H9 (cell line): ENCODE results near the gene CLEC2L. TPM values are rescaled to one million over a fixed set of nuclear protein-coding genes. Genes with fewer than 3 reads are reported as not detected.

Experiments used
- DNase-seq: peaks from one replicate; pipeline ENCODE4 v3.0.0-alpha.2; 2017
- H2AFZ ChIP-seq: one replicate; pipeline ENCODE4 v1.6.1; 2013; ENCODE audit warnings: mild to moderate bottlenecking, low read length, control low read depth, moderate library complexity
- H2AK5ac ChIP-seq: 2 replicates; pipeline ENCODE4 v1.6.1; 2013; ENCODE audit warnings: low read length, control low read depth, mixed read lengths; ENCODE audit not compliant: insufficient read length
- H2BK120ac ChIP-seq: one replicate; pipeline ENCODE4 v1.6.1; 2013; ENCODE audit warnings: low read depth, mild to moderate bottlenecking, low read length, control low read depth, inconsistent platforms; ENCODE audit not compliant: poor library complexity, severe bottlenecking
- H2BK12ac ChIP-seq: 2 replicates; pipeline ENCODE4 v1.6.1; 2013; ENCODE audit warnings: low read length, control low read depth, mixed read lengths, low read depth; ENCODE audit not compliant: insufficient read length
- H2BK15ac ChIP-seq: 2 replicates; pipeline ENCODE4 v1.6.1; 2013; ENCODE audit warnings: low read depth, low read length, control low read depth
- H2BK20ac ChIP-seq: one replicate; pipeline ENCODE4 v1.6.1; 2013; ENCODE audit warnings: low read depth, mild to moderate bottlenecking, low read length, control low read depth, inconsistent platforms; ENCODE audit not compliant: poor library complexity, severe bottlenecking
- H2BK5ac ChIP-seq: 2 replicates; pipeline ENCODE4 v1.6.1; 2013; ENCODE audit warnings: low read length, control low read depth, mixed read lengths; ENCODE audit not compliant: insufficient read length
- H3K14ac ChIP-seq: 2 replicates; pipeline ENCODE4 v1.6.1; 2013; ENCODE audit warnings: low read length, control low read depth; ENCODE audit not compliant: insufficient read depth
- H3K18ac ChIP-seq: 2 replicates; pipeline ENCODE4 v1.6.1; 2013; ENCODE audit warnings: low read depth, mild to moderate bottlenecking, mixed read lengths, low read length, control low read depth; ENCODE audit not compliant: insufficient read length
- H3K23ac ChIP-seq: 2 replicates; pipeline ENCODE4 v1.6.1; 2013; ENCODE audit warnings: low read length, control low read depth, mixed read lengths, low read depth; ENCODE audit not compliant: insufficient read length
- H3K23me2 ChIP-seq: 2 replicates; pipeline ENCODE4 v1.6.1; 2013; ENCODE audit warnings: low read depth, mild to moderate bottlenecking, mixed read lengths, low read length, control low read depth; ENCODE audit not compliant: insufficient read length, poor library complexity, severe bottlenecking
- H3K27ac ChIP-seq: 2 replicates; pipeline ENCODE4 v1.5.1; 2013; ENCODE audit warnings: low read length, control low read depth, mixed read lengths, low read depth; ENCODE audit not compliant: insufficient read length
- H3K27me3 ChIP-seq: 2 replicates; pipeline ENCODE4 v1.6.1; 2013; ENCODE audit warnings: low read length, control low read depth, inconsistent platforms; ENCODE audit not compliant: insufficient read depth
- H3K4ac ChIP-seq: 2 replicates; pipeline ENCODE4 v1.6.1; 2013; ENCODE audit warnings: low read depth, mild to moderate bottlenecking, control low read depth, inconsistent platforms, low read length, moderate library complexity
- H3K4me1 ChIP-seq: 2 replicates; pipeline ENCODE4 v1.6.1; 2013; ENCODE audit warnings: low read length, control low read depth, inconsistent platforms; ENCODE audit not compliant: insufficient read depth
- H3K4me2 ChIP-seq: 2 replicates; pipeline ENCODE4 v1.6.1; 2013; ENCODE audit warnings: low read length, control low read depth, mixed read lengths; ENCODE audit not compliant: insufficient read length, insufficient read depth
- H3K56ac ChIP-seq: 2 replicates; pipeline ENCODE4 v1.6.1; 2013; ENCODE audit warnings: low read depth, mild to moderate bottlenecking, mixed read lengths, low read length, control low read depth; ENCODE audit not compliant: insufficient read length
- H3K79me1 ChIP-seq: 2 replicates; pipeline ENCODE4 v1.6.1; 2013; ENCODE audit warnings: low read depth, mild to moderate bottlenecking, moderate library complexity, low read length, control low read depth, inconsistent platforms; ENCODE audit not compliant: insufficient read depth, poor library complexity, severe bottlenecking
- H3K79me2 ChIP-seq: 2 replicates; pipeline ENCODE4 v1.6.1; 2013; ENCODE audit warnings: low read length, control low read depth, inconsistent platforms; ENCODE audit not compliant: insufficient read depth
- H3K9ac ChIP-seq: 2 replicates; pipeline ENCODE4 v1.6.1; 2013; ENCODE audit warnings: low read length, control low read depth, mixed read lengths; ENCODE audit not compliant: insufficient read length; ENCODE audit errors: extremely low read depth
- H3K9me3 ChIP-seq: one replicate; pipeline ENCODE4 v1.6.1; 2013; ENCODE audit warnings: low read depth, low read length, inconsistent platforms; ENCODE audit not compliant: control insufficient read depth
- H3T11ph ChIP-seq: one replicate; pipeline ENCODE4 v1.6.1; 2013; ENCODE audit warnings: mild to moderate bottlenecking, low read length, control low read depth, inconsistent platforms
- H4K20me1 ChIP-seq: one replicate; pipeline ENCODE4 v1.6.1; 2013; ENCODE audit not compliant: control insufficient read depth, insufficient read length, insufficient read depth
- H4K5ac ChIP-seq: 2 replicates; pipeline ENCODE4 v1.6.1; 2013; ENCODE audit warnings: low read depth, mild to moderate bottlenecking, mixed read lengths, low read length, control low read depth; ENCODE audit not compliant: insufficient read length
- H4K8ac ChIP-seq: replicated peaks from 2 replicates; pipeline ENCODE4 v1.6.1; 2013; ENCODE audit warnings: low read length, control low read depth, mixed read lengths, low read depth; ENCODE audit not compliant: insufficient read length
- H4K91ac ChIP-seq: 2 replicates; pipeline ENCODE4 v1.6.1; 2013; ENCODE audit warnings: low read depth, mild to moderate bottlenecking, moderate library complexity, mixed read lengths, low read length, control low read depth; ENCODE audit not compliant: insufficient read length
- H3K27ac Mint-ChIP-seq, 3 experiments: 2 replicates in 2 of 3; 3 replicates in 1 of 3; pipeline ENCODE4 v1.8.0; 2020 to 2021; ENCODE audit warnings: mixed read lengths in 3 of 3, mild to moderate bottlenecking in 1 of 3, moderate library complexity in 1 of 3
- H3K27me3 Mint-ChIP-seq: 2 replicates; pipeline ENCODE4 v1.8.0; 2021; ENCODE audit warnings: low read depth, mild to moderate bottlenecking, moderate library complexity, mixed read lengths
- H3K36me3 Mint-ChIP-seq, 3 experiments: 2 replicates in 2 of 3; 3 replicates in 1 of 3; pipeline ENCODE4 v1.8.0; 2020 to 2021; ENCODE audit warnings: low read depth in 3 of 3, mixed read lengths in 3 of 3; ENCODE audit not compliant: insufficient read depth in 1 of 3
- H3K4me1 Mint-ChIP-seq, 2 experiments: 2 replicates each; pipeline ENCODE4 v1.8.0; 2020; ENCODE audit warnings: mixed read lengths in 2 of 2
- H3K4me3 Mint-ChIP-seq, 2 experiments: 2 replicates in 1 of 2; 3 replicates in 1 of 2; pipeline ENCODE4 v1.8.0; 2020 to 2021; ENCODE audit warnings: mild to moderate bottlenecking in 2 of 2, mixed read lengths in 2 of 2, moderate library complexity in 1 of 2
- H3K9me3 Mint-ChIP-seq, 2 experiments: 2 replicates in 1 of 2; 3 replicates in 1 of 2; pipeline ENCODE4 v1.8.0; 2020; ENCODE audit warnings: mild to moderate bottlenecking in 2 of 2, mixed read lengths in 2 of 2, moderate library complexity in 1 of 2
- WGBS: extraction: QIAGEN DNeasy Blood & Tissue Kit; methylation state at CpG from one replicate; pipeline ENCODE4 v1.1.7; 2013; ENCODE audit warnings: missing lambda C conversion rate, low lambda C conversion rate, mixed read lengths; ENCODE audit not compliant: insufficient read length; ENCODE audit errors: extremely low coverage; 5-methylcytosine and 5-hydroxymethylcytosine counted together
- total RNA-seq: library from RNA; stranded (reverse); gene quantifications from 2 replicates; pipeline ENCODE4 v1.2.1, GENCODE V29; 2021
- TF ChIP-seq, protein P1 (sequence below): fragments of 200-600 bp; sonication (generic); conservative IDR thresholded peaks from 3 replicates; pipeline ENCODE4 v1.8.0; 2021; ENCODE audit warnings: antibody characterized with exemption, mild to moderate bottlenecking

CLEC2L gene
- total RNA-seq, 1 experiment from 2014 or later = 0.74 TPM

DNA sequence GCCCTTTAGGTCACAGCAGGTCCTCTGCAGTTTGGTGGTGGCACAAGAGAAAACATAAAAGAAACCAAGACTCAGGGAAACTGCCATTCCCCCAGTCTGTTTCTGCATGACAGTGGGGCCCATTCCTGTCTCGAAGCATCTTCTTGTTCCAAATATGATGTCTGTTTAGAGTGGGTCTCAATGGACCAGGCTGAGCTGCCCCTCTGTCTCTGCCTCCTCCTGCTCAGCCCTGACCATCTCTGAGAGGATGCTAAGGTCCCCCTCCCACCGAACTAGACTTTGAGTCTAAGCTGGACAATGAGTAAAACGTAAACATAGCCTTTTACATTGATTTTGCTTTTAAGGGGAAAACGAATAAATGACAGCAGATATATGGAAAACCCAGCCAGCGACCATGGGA, 40.4 kb downstream of the CLEC2L start:
- Histone ChIP-seq H3K4me1 (no peaks in the 10 kb centered on the region), H3T11ph (no peak overlapping the region), H3K4me2 (no peak overlapping the region), H3K79me1 (no peaks in the 10 kb centered on the region), H2BK120ac (no peak overlapping the region), H2BK15ac (no peak overlapping the region), H3K27ac (no peak overlapping the region), H2BK12ac (no peak overlapping the region), H2BK20ac (no peak overlapping the region), H4K5ac (no peak overlapping the region), H3K79me2 (no peaks in the 10 kb centered on the region), H3K18ac (no peak overlapping the region), H4K91ac (no peak overlapping the region), H2AK5ac (no peak overlapping the region), H3K9ac (no peak overlapping the region), H3K9me3 (no peaks in the 10 kb centered on the region), H2BK5ac (no peak overlapping the region), H3K27me3 (no peaks in the 10 kb centered on the region), H3K14ac (no peak overlapping the region), H3K56ac (no peak overlapping the region), H3K23ac (no peak overlapping the region), H4K20me1 (no peaks in the 10 kb centered on the region), H4K8ac (no peak overlapping the region), H3K4ac (no peak overlapping the region), H2AFZ (no peak overlapping the region), H3K23me2 (no peaks in the 10 kb centered on the region)
- H3K27me3 Mint-ChIP-seq = peaks cover 2% of the 10 kb centered on the region; the same call in 1 of the 2 replicates
- no peak overlapping the region for H3K4me3 Mint-ChIP-seq
- no peaks in the 10 kb centered on the region for H3K9me3 Mint-ChIP-seq
- TF ChIP-seq, protein P1, sequence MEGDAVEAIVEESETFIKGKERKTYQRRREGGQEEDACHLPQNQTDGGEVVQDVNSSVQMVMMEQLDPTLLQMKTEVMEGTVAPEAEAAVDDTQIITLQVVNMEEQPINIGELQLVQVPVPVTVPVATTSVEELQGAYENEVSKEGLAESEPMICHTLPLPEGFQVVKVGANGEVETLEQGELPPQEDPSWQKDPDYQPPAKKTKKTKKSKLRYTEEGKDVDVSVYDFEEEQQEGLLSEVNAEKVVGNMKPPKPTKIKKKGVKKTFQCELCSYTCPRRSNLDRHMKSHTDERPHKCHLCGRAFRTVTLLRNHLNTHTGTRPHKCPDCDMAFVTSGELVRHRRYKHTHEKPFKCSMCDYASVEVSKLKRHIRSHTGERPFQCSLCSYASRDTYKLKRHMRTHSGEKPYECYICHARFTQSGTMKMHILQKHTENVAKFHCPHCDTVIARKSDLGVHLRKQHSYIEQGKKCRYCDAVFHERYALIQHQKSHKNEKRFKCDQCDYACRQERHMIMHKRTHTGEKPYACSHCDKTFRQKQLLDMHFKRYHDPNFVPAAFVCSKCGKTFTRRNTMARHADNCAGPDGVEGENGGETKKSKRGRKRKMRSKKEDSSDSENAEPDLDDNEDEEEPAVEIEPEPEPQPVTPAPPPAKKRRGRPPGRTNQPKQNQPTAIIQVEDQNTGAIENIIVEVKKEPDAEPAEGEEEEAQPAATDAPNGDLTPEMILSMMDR = no peak
- H3K27ac Mint-ChIP-seq = no peak overlapping the region
- no peak for DNase-seq
- H3K4me1 Mint-ChIP-seq = peaks cover 31 to 37% of the 10 kb centered on the region in 2 experiments
- no CpG with 5 or more reads among the region's 5 CpGs for WGBS
- peaks cover 0 to 8% (median 0%) of the 10 kb centered on the region in 3 experiments; a peak in 3 of 7 replicates for H3K36me3 Mint-ChIP-seq
